Measurements from ENCODE around the gene STARD10. TPM values are rescaled to one million over a fixed set of nuclear protein-coding genes. Genes with fewer than 3 reads are reported as not detected.

The STARD10 gene
- total RNA-seq, 1 experiment from 2014 or later, result 55.1 TPM

DNA sequence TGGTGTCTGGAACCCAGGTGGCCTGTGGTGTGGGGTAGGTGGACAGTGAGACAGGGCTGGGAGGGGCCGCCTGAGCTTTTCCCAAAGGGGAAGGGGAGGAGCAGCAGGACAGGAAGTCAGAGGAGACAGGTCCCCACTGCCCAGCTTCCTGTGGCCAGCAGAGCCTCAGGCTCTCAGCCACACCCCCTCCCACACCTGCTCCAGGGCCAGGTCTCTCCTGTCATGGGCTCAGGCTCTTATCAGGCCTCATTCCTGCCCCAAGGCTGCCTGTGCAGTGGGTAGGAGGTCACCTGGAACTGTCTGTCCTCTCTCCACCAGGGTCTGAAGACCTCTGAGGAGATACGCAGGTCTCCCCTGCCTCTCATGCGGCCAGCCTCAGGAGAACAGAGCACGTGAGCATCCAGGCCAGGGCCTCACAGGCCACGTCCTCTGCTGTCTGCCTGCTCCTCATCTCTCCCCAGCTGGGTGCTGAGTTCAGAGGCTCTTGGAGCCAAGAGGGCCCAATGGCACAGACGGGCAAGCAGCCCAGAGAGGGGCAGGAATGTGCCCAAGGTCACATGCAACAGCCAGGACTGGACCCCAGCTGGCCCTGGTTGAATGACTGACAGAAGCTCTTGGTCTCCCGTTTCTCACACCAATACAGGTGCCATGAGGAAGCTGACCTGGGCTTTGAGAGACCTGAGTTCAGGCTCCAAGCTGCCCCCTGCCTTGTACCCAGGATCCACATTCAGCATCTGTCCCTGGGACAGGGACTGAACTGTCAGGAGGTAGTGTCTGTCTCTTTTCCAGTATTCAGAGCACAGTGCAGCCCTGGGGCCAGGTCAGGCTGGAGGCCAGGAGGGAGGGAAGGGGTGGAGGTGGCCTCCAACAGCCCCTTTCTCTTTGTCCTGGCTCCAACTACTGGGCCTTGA, 16.7 kb downstream of the STARD10 start:
- BruUV-seq (replicated peaks), result no TSS peak
- intact Hi-C loops (cut with micrococcal nuclease; ENCODE audit: unreplicated experiment), result no loop called here
- no peak for DNase-seq
- H3K4me3 Mint-ChIP-seq (ENCODE audit: low read depth, unreplicated experiment), result no peak overlapping the region
- H3K9me3 Mint-ChIP-seq (ENCODE audit: low read depth, unreplicated experiment), result no peaks in the 10 kb centered on the region
- H3K4me1 Mint-ChIP-seq (ENCODE audit: low read depth, unreplicated experiment), result peaks cover 31% of the 10 kb centered on the region
- H3K36me3 Mint-ChIP-seq (ENCODE audit: insufficient read depth, unreplicated experiment), result peaks cover 32% of the 10 kb centered on the region
- TF ChIP-seq, protein P1, sequence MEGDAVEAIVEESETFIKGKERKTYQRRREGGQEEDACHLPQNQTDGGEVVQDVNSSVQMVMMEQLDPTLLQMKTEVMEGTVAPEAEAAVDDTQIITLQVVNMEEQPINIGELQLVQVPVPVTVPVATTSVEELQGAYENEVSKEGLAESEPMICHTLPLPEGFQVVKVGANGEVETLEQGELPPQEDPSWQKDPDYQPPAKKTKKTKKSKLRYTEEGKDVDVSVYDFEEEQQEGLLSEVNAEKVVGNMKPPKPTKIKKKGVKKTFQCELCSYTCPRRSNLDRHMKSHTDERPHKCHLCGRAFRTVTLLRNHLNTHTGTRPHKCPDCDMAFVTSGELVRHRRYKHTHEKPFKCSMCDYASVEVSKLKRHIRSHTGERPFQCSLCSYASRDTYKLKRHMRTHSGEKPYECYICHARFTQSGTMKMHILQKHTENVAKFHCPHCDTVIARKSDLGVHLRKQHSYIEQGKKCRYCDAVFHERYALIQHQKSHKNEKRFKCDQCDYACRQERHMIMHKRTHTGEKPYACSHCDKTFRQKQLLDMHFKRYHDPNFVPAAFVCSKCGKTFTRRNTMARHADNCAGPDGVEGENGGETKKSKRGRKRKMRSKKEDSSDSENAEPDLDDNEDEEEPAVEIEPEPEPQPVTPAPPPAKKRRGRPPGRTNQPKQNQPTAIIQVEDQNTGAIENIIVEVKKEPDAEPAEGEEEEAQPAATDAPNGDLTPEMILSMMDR (IDR thresholded peaks at IDR 0.05; ENCODE audit: unreplicated experiment), result no peak
- H3K27ac Mint-ChIP-seq (ENCODE audit: unreplicated experiment), result no peak overlapping the region
- CTCF ChIA-PET, result interaction anchor here (0.6 to 1.0 kb wide), 2 partner anchors 17 to 468 kb away, joined by 3 to 5 read pairs; partner anchors contain the start of gene STARD10
- no peaks in the 10 kb centered on the region for H3K27me3 Mint-ChIP-seq (ENCODE audit: unreplicated experiment)

DNA sequence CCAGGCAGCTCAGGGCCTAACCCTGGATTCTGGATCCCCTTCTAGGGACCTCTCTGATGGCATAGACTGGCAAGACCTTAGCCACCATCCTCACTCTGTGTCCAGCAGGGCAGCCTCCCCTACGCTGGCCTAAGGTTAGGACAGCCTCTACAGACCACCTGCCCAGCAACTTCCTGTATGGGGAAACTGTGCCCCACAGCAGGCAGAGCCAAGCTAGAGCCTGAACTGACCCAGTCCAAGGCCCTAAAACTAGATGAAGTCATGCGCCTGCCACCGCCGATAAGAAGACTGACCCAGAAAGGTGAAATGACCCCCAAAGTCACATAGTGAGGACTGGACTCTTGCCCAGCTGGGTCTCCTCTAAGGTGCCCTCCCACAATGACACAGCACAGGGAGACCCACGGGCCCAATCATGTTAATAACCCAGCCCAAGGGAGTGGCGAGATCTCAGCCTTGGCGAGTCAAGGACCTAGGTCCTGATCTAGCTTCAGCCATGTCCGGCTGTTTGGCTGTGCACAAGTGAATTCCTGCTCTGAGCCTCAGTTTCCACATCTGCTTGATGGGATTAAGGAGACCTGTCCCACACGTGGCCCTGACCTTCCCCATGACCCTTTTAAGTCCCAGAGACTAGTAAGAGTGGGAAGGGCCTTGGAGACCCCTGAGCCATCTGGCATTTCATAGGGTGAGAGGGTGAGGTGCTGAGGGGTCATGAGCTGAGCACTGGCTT, 17.6 kb downstream of the STARD10 start:
- TF ChIP-seq, protein P1 (IDR thresholded peaks at IDR 0.05; ENCODE audit: unreplicated experiment), result no peak
- no peaks in the 10 kb centered on the region for H3K27me3 Mint-ChIP-seq (ENCODE audit: unreplicated experiment)
- H3K9me3 Mint-ChIP-seq (ENCODE audit: low read depth, unreplicated experiment), result no peaks in the 10 kb centered on the region
- peaks cover 27% of the 10 kb centered on the region for H3K4me1 Mint-ChIP-seq (ENCODE audit: low read depth, unreplicated experiment)
- no TSS peak for BruUV-seq (replicated peaks)
- peaks cover 27% of the 10 kb centered on the region for H3K36me3 Mint-ChIP-seq (ENCODE audit: insufficient read depth, unreplicated experiment)
- CTCF ChIA-PET, result interaction anchor here (0.6 kb wide), 1 partner anchor 468 kb away, joined by 5 read pairs; no protein-coding TSS in a partner anchor
- H3K27ac Mint-ChIP-seq (ENCODE audit: unreplicated experiment), result no peak overlapping the region
- H3K4me3 Mint-ChIP-seq (ENCODE audit: low read depth, unreplicated experiment), result no peak overlapping the region
- intact Hi-C loops (cut with micrococcal nuclease; ENCODE audit: unreplicated experiment), result no loop called here
- no peak for DNase-seq

DNA sequence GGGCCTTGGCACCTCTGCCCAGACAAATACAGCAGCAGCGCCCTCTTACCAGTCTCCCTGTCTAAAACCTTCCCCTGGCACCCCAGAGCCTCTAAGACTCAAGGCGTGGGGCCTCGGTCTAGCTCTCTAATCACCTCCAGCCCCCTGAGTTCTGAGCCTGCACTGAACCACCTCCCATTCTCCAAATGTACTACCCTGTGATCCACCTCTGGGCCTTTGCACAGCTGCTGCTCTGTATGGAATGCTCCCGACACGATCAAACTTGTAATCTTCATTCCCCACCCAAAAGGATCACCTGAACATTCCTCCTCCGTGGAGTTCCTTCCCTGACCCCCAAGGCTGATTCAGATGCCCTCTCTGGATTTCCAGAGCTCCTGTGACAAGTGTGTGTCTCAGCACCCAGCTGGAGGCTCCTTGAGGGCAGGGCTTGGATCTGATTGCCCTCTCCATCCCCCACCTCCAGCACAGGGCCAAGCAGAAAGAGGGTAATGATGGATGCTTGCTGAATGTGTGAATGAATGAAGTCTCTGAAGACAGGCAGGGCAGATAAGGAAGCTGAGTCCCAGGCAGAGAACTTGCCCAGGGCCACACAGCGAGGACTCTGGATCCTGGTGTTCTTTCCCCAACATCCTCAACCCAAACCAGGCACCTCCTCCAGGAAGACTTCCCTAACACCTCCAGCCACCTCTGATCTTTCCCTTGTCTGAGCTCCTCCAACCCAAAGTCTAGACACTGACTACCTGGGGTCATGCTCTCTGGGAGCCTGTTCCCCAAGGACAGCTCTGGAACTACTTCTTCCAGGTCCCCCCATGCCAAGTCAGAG, 18.3 kb downstream of the STARD10 start:
- TF ChIP-seq, protein P1 (IDR thresholded peaks at IDR 0.05; ENCODE audit: unreplicated experiment), result no peak
- intact Hi-C loops (cut with micrococcal nuclease; ENCODE audit: unreplicated experiment), result no loop called here
- CTCF ChIA-PET, result no interaction called here

DNA sequence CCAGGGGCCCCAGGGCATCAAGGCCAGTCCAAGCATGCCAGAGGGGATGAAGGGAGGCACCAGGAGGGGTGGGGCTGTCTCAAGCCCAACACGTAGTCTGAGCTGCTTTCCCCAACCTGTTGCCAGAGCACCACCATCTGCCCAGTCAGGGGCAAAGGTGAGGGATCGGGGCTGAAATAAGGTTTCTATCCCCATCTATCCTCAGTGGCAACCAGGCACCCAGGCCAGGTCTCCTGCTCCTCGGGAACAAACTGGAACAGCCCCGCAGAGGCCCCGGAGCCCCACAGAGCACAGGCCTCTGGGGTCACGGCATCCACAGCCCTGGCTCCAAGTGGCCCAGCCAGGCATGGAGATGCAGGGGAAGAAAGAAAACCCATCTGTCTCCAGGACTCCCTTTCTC, 19.3 kb downstream of the STARD10 start:
- DNase-seq, result no peak
- H3K4me1 Mint-ChIP-seq (ENCODE audit: low read depth, unreplicated experiment), result peaks cover 20% of the 10 kb centered on the region
- TF ChIP-seq, protein P1 (IDR thresholded peaks at IDR 0.05; ENCODE audit: unreplicated experiment), result no peak
- H3K4me3 Mint-ChIP-seq (ENCODE audit: low read depth, unreplicated experiment), result no peak overlapping the region
- no peak overlapping the region for H3K27ac Mint-ChIP-seq (ENCODE audit: unreplicated experiment)
- peaks cover 11% of the 10 kb centered on the region for H3K36me3 Mint-ChIP-seq (ENCODE audit: insufficient read depth, unreplicated experiment)
- CTCF ChIA-PET, result no interaction called here
- no peaks in the 10 kb centered on the region for H3K27me3 Mint-ChIP-seq (ENCODE audit: unreplicated experiment)
- intact Hi-C loops (cut with micrococcal nuclease; ENCODE audit: unreplicated experiment), result no loop called here
- H3K9me3 Mint-ChIP-seq (ENCODE audit: low read depth, unreplicated experiment), result no peaks in the 10 kb centered on the region
- no TSS peak for BruUV-seq (replicated peaks)

More for the DNA sequence above, 18.3 kb downstream of the STARD10 start:
- Mint-ChIP-seq H3K36me3 (ENCODE audit: insufficient read depth, unreplicated experiment) (peaks cover 19% of the 10 kb centered on the region), H3K4me3 (ENCODE audit: low read depth, unreplicated experiment) (no peak overlapping the region), H3K9me3 (ENCODE audit: low read depth, unreplicated experiment) (no peaks in the 10 kb centered on the region), H3K4me1 (ENCODE audit: low read depth, unreplicated experiment) (peaks cover 27% of the 10 kb centered on the region), H3K27me3 (ENCODE audit: unreplicated experiment) (no peaks in the 10 kb centered on the region), H3K27ac (ENCODE audit: unreplicated experiment) (no peak overlapping the region)
- no peak for DNase-seq
- BruUV-seq (replicated peaks), result no TSS peak
